ENCODE measurements around the gene URB2.
"Not testable (repeated sequence)": the region's sequence is repeated elsewhere in the genome, so short reads cannot be mapped to it uniquely, and the experiment has no call there.

The URB2 gene

DNA sequence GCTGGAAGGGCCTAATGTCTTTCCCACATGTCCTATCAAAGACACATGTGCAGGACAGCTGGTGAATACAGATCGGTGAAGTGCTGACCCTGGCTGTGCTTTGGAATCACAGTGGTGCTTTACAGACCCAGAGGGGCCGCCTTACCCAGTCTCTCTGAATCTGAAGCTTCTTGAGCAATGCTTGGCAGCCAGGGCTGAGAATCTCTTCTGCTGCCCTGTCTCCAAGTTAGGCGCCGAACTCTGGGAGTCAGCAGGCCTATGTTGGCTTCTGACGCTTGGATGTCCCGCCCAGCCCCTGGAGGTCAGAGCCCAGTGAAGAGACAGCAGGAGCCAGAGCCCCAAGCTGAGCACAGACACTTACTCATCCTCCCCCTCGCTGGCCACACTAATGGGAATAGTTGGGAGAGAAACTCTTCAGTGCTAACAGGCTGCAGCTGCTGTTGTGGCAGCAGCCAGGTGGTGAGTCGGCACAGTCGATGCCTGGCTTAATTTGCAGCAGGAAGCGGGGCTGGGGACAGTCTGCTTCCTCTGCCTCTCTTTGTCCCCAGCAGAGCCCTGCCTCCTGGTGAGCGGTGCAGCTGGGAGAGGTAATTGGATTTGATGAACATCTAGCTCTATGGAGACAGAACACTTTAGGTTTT lies 68.1 kb downstream of the URB2 start:
- DNase-seq, result peak; percentile 93

DNA sequence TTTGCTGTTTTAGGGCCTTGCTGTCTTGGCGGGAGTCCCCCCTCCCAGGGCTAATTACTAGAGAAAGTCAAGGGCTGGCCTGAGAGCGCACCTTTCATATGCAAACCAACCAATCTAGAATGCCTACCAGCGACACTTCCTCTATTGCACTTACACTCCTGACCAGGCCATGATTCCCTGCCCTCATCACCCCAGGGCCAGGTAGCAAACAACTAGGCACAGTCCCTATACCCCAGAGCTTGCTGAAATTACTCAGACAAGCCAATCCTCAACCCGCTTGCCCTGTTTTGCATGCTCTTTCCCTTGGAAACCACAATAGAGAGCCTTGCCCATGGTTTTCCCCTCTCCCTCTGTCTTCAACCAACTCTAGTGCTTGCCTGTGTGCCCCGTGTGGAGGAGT lies 70.3 kb downstream of the URB2 start:
- no peak for DNase-seq

DNA sequence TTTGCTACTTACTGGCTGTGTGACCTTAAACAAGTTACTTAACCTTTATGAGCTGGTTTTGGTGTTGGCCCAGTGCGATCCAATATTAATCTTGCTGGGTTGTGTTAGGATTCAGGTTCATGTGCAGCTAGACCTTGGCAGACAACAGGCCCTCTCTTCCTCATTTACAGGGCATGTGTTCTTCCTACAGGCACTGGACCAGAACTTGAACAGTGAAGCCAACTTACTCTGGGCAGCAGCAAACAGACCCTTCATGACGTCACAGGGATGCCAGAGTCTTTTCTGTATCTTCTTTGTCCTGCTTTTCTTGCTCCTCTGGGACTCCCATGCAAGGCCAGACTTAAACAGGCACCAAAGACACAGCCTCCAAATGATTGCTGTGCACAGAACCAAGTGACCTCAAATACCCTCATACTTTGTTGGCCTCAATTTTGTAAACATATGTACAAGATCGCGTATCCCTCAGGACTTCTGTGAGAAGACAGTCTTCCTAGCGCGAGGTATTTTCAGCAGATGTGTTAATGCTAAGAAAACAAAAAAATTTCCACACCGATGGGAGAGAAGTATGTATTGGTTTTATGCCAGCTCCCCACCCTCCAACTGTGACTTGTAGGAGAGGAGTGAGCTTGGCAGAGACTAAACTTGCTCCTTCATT lies 73.7 kb downstream of the URB2 start:
- DNase-seq, result peak; percentile 31

GRCh38 chr1:229704157-229704556 lies 78.1 kb downstream of the URB2 start:
- DNase-seq, result no peak

GRCh38 chr1:229705152-229705551 lies 79.1 kb downstream of the URB2 start:
- DNase-seq, result not testable (repeated sequence)

DNA sequence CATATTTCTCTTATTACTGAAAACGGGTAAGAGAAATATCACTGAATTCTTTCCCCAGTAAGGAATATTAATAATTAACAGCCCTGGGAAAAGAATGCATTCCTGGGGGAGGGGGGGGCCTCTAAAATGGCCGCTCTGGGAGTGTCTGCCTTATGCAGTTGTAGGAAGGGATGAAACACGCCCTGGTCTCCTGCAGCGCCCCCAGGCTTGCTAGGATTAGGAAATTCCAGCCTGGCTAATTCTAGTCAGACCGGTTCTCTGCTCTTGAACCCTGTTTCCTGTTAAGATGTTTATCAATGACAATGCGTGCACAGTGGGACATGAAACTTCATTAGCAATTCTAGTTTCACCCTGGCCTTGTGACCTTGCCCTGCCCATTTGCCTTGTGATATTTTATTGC lies 81.1 kb downstream of the URB2 start:
- DNase-seq, result not testable (repeated sequence)

DNA sequence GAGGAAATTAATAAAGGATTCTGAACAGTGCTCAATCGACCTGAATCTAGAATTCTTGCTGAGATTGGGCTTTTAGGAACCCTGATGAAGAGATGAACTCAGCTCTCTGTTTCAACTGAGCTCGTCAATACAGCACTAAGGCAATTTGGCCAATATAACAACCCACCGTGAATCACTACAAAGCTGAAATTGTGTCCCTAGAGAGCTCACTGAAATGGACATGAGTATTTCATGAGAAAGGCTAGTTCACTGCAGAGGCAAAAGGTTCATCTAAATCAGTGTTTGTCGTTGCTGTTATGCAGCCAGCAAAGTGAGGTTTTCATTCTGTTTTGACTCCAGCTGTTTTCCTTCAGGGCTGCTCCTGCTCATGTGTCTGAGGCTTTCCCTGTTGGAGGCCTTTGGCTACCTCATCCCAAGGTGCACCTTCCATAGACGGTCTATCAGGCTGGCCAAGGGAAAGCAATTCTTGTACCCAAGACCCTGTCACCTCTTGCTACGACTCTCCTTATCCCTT lies 83.5 kb downstream of the URB2 start:
- DNase-seq, result peak; percentile 68
